SK-N-SH treated with all-trans-retinoic acid at 6 μM for 48 hours (cell line): Measurements from ENCODE around the gene MEG3.

Source experiments
- ATAC-seq: fragments of 200-7000 bp; cut with Tn5 transposase; 3 replicates; pipeline ENCODE4 v1.9.1; 2020; ENCODE audit warnings: mild to moderate bottlenecking, moderate library complexity
- ARNTL ChIP-seq: fragments of 450-650 bp; formaldehyde crosslinking; IDR thresholded peaks from 2 replicates; pipeline ENCODE4 v1.5.0; 2020; ENCODE audit warnings: low read depth, mild to moderate bottlenecking, moderate library complexity, borderline replicate concordance
- BACH2 ChIP-seq: fragments of 250-450 bp; sonication (Bioruptor Pico); IDR thresholded peaks from 2 replicates; pipeline ENCODE4 v1.9.0; 2021; ENCODE audit warnings: mild to moderate bottlenecking, borderline replicate concordance
- CREB5 ChIP-seq: fragments of 250-450 bp; sonication (Bioruptor Pico); IDR thresholded peaks from 2 replicates; pipeline ENCODE4 v1.5.1; 2020; ENCODE audit warnings: low read depth, mild to moderate bottlenecking, moderate library complexity
- CSDC2 ChIP-seq: fragments of 250-450 bp; sonication (Bioruptor Pico); IDR thresholded peaks from 2 replicates; pipeline ENCODE4 v1.5.0; 2020; ENCODE audit warnings: mild to moderate bottlenecking, moderate library complexity
- CSRNP3 ChIP-seq: fragments of 250-450 bp; sonication (Bioruptor Pico); IDR thresholded peaks from 2 replicates; pipeline ENCODE4 v1.5.1; 2021; ENCODE audit warnings: mild to moderate bottlenecking, moderate library complexity
- ESRRG ChIP-seq: fragments of 250-450 bp; sonication (Bioruptor Pico); IDR thresholded peaks from 2 replicates; pipeline ENCODE4 v1.6.1; 2021; ENCODE audit warnings: mild to moderate bottlenecking
- ISL1 ChIP-seq: fragments of 250-450 bp; sonication (Bioruptor Pico); IDR thresholded peaks from 2 replicates; pipeline ENCODE4 v2.1.2; 2022; ENCODE audit warnings: mild to moderate bottlenecking, moderate library complexity
- OSR1 ChIP-seq: fragments of 250-450 bp; sonication (Bioruptor Pico); IDR thresholded peaks from 2 replicates; pipeline ENCODE4 v1.8.0; 2022; ENCODE audit warnings: moderate library complexity, mild to moderate bottlenecking, inconsistent platforms
- PATZ1 ChIP-seq: fragments of 250-450 bp; sonication (Bioruptor Pico); IDR thresholded peaks from 2 replicates; pipeline ENCODE4 v1.8.0; 2020; ENCODE audit warnings: mild to moderate bottlenecking, moderate library complexity, borderline replicate concordance
- POU6F1 ChIP-seq: fragments of 250-450 bp; sonication (Bioruptor Pico); IDR thresholded peaks from 2 replicates; pipeline ENCODE4 v1.8.0; 2021; ENCODE audit warnings: low read depth, mild to moderate bottlenecking, moderate library complexity, borderline replicate concordance
- PPARA ChIP-seq: fragments of 250-450 bp; sonication (Bioruptor Pico); IDR thresholded peaks from 2 replicates; pipeline ENCODE4 v1.5.0; 2020; ENCODE audit warnings: mild to moderate bottlenecking, borderline replicate concordance
- TCF4 ChIP-seq: fragments of 250-450 bp; sonication (Bioruptor Pico); IDR thresholded peaks from 2 replicates; pipeline ENCODE4 v1.8.0; 2021; ENCODE audit warnings: mild to moderate bottlenecking, moderate library complexity, borderline replicate concordance
- TOX ChIP-seq: fragments of 250-450 bp; sonication (Bioruptor Pico); IDR thresholded peaks from 2 replicates; pipeline ENCODE4 v1.8.0; 2021; ENCODE audit warnings: mild to moderate bottlenecking, moderate library complexity, borderline replicate concordance
- TSHZ2 ChIP-seq: fragments of 250-450 bp; sonication (Bioruptor Pico); IDR thresholded peaks from 2 replicates; pipeline ENCODE4 v1.5.0; 2020; ENCODE audit warnings: mild to moderate bottlenecking, moderate library complexity
- ZC3H10 ChIP-seq: fragments of 250-450 bp; sonication (Bioruptor Pico); IDR thresholded peaks from 2 replicates; pipeline ENCODE4 v1.5.1; 2021; ENCODE audit warnings: mild to moderate bottlenecking, moderate library complexity
- ZFP3 ChIP-seq: fragments of 250-450 bp; sonication (Bioruptor Pico); IDR thresholded peaks from 2 replicates; pipeline ENCODE4 v1.5.0; 2020; ENCODE audit warnings: mild to moderate bottlenecking, moderate library complexity
- ZFP30 ChIP-seq: fragments of 450-650 bp; formaldehyde crosslinking; IDR thresholded peaks from 2 replicates; pipeline ENCODE4 v1.5.0; 2022; ENCODE audit warnings: mild to moderate bottlenecking, moderate library complexity
- ZNF565 ChIP-seq: fragments of 450-650 bp; formaldehyde crosslinking; conservative IDR thresholded peaks from 2 replicates; pipeline ENCODE4 v1.5.0; 2020; ENCODE audit warnings: low read depth, mild to moderate bottlenecking, moderate library complexity
- ZNF8 ChIP-seq: fragments of 450-650 bp; formaldehyde crosslinking; IDR thresholded peaks from 2 replicates; pipeline ENCODE4 v1.5.0; 2020; ENCODE audit warnings: mild to moderate bottlenecking, moderate library complexity

Gene MEG3

GRCh38 chr14:100846309-100846859 lies 20.5 kb downstream of the MEG3 start:
- no peak for ATAC-seq
- TF ChIP-seq TSHZ2 (CRISPR knock-in tag) (no peak), POU6F1 (CRISPR knock-in tag) (no peak), OSR1 (CRISPR knock-in tag) (no peak), TCF4 (CRISPR knock-in tag) (no peak)

- TF ChIP-seq ISL1, result no peak
- no peak for TF ChIP-seq PPARA
- TF ChIP-seq CREB5 (CRISPR knock-in tag), result no peak
- no peak for TF ChIP-seq OSR1 (CRISPR knock-in tag)
- TF ChIP-seq TCF4 (CRISPR knock-in tag), result no peak
- no peak for TF ChIP-seq ZC3H10 (CRISPR knock-in tag)
- no peak for TF ChIP-seq TOX (CRISPR knock-in tag)
- TF ChIP-seq TSHZ2 (CRISPR knock-in tag), result no peak
- no peak for TF ChIP-seq BACH2 (CRISPR knock-in tag)
- no peak for TF ChIP-seq PATZ1 (CRISPR knock-in tag)
- TF ChIP-seq ARNTL (CRISPR knock-in tag), result no peak
- TF ChIP-seq ESRRG (CRISPR knock-in tag), result no peak
- no peak for TF ChIP-seq ZNF565 (CRISPR knock-in tag)
- TF ChIP-seq ZNF8 (CRISPR knock-in tag), result no peak
- TF ChIP-seq ZFP30 (CRISPR knock-in tag), result no peak
- no peak for TF ChIP-seq ZFP3 (CRISPR knock-in tag)
- no peak for TF ChIP-seq CSRNP3 (CRISPR knock-in tag)
- no peak for TF ChIP-seq POU6F1 (CRISPR knock-in tag)
- TF ChIP-seq CSDC2 (CRISPR knock-in tag), result no peak
- TF ChIP-seq, all 23 proteins: peak for 0
- no peak for ATAC-seq
These were observed 23.3 kb downstream of the MEG3 start for GRCh38 chr14:100849115-100849781.
